Stimulated activated CD4-positive, alpha-beta T cell treated with anti-CD3 and anti-CD28 coated beads, Interleukin-12 subunit alpha, Interleukin-12 subunit beta, amount 100 ng/mL, for 48 hours (primary cell): ENCODE measurements around the gene PIK3C2B.
A peak's percentile ranks its signal among the peaks of the same experiment; 100 is the strongest.

Source experiments
- DNase-seq, 3 donors: peaks; one replicate each; pipeline ENCODE4 v3.0.0-alpha.2; 2020; ENCODE audit warnings: low read depth in 2 of 3, low spot score in 1 of 3

The PIK3C2B gene

GRCh38 chr1:204445860-204446412, 48.7 kb downstream of the PIK3C2B start:
- peak; percentile 47 to 63 (median 54) for DNase-seq
